Right cardiac atrium (tissue), 5 donors: ENCODE results near the gene GHRL. TPM values are rescaled to one million over a fixed set of nuclear protein-coding genes. Genes with fewer than 3 reads are reported as not detected.

Source experiments
- ATAC-seq, 2 donors: fragments of 200-7000 bp; cut with Tn5 transposase; one replicate each; pipeline versions ENCODE4 v1.8.0 to v1.9.1; 2020; ENCODE audit warnings: moderate library complexity in 2 of 2, mild to moderate bottlenecking in 1 of 2
- DNase-seq, 3 donors: peaks; one replicate each; pipeline ENCODE4 v3.0.0-alpha.2; 2020
- H3K27ac ChIP-seq: one replicate; pipeline ENCODE4 v1.5.1; 2013; ENCODE audit warnings: mild to moderate bottlenecking, low read length, control low read depth, moderate library complexity
- H3K27me3 ChIP-seq: one replicate; pipeline ENCODE4 v1.6.1; 2013; ENCODE audit not compliant: control insufficient read depth, insufficient read depth
- H3K4me1 ChIP-seq: one replicate; pipeline ENCODE4 v1.6.1; 2013; ENCODE audit warnings: low read length; ENCODE audit not compliant: control insufficient read depth, insufficient read depth
- H3K4me3 ChIP-seq: one replicate; pipeline ENCODE4 v1.5.1; 2013; ENCODE audit warnings: low read length, control low read depth
- H3K9me3 ChIP-seq: one replicate; pipeline ENCODE4 v1.6.1; 2013; ENCODE audit warnings: low read length; ENCODE audit not compliant: control insufficient read depth
- WGBS: extraction: QIAGEN DNeasy Blood & Tissue Kit; methylation state at CpG from one replicate; pipeline ENCODE4 v1.1.7; 2013; 5-methylcytosine and 5-hydroxymethylcytosine counted together
- intact Hi-C, 4 donors: fragments of 100-400 bp; cut with DNase I; formaldehyde crosslinking; loops; one replicate each; pipeline versions ENCODE4 v1.11.0 to v1.14.0; 2022 to 2023
- long read RNA-seq, 4 donors: library from polyadenylated mRNA; unstranded; transcript quantifications; one replicate each; pipeline ENCODE4 v2.0.0, GENCODE V29; 2020 to 2021
- polyA plus RNA-seq: library from polyadenylated mRNA; stranded (reverse); fragments of 200-250 nt; gene quantifications from one replicate; pipeline ENCODE4 v1.2.3, GENCODE V29; 2013
- total RNA-seq, 4 donors: library from RNA; stranded (reverse); fragmentation: NEBNext Ultra II Directional; extraction: Animal tissue kit (Norgen Biotek cat#: 25700); gene quantifications; one replicate each; pipeline ENCODE4 v1.2.1, GENCODE V29; 2021
- donor health status: healthy with polysubstance abuse.
- donor health status: DM: no; HTN: yes; CAD: no.
- donor health status: DM: no; HTN: no; CAD: no.
- donor health status: DM: no; HTN: yes; CAD: no; lungs with severe emphysema.
- donor health status: DM: yes; HTN: yes; CAD: no.

Gene GHRL, protein sequence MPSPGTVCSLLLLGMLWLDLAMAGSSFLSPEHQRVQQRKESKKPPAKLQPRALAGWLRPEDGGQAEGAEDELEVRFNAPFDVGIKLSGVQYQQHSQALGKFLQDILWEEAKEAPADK
- total RNA-seq (not detected), polyA plus RNA-seq (0.25 TPM)
- long read RNA-seq, donor 1, partial matches to known transcripts: 0 of 6 reads
- long read RNA-seq, donor 1, other reads (novel, unspliced or antisense): 6 of 6 reads
- long read RNA-seq, donor 2: 0 reads
- long read RNA-seq, donor 3, partial matches to known transcripts: 0 of 6 reads
- long read RNA-seq, donor 3, other reads (novel, unspliced or antisense): 6 of 6 reads
- long read RNA-seq, donor 4: 0 reads

DNA sequence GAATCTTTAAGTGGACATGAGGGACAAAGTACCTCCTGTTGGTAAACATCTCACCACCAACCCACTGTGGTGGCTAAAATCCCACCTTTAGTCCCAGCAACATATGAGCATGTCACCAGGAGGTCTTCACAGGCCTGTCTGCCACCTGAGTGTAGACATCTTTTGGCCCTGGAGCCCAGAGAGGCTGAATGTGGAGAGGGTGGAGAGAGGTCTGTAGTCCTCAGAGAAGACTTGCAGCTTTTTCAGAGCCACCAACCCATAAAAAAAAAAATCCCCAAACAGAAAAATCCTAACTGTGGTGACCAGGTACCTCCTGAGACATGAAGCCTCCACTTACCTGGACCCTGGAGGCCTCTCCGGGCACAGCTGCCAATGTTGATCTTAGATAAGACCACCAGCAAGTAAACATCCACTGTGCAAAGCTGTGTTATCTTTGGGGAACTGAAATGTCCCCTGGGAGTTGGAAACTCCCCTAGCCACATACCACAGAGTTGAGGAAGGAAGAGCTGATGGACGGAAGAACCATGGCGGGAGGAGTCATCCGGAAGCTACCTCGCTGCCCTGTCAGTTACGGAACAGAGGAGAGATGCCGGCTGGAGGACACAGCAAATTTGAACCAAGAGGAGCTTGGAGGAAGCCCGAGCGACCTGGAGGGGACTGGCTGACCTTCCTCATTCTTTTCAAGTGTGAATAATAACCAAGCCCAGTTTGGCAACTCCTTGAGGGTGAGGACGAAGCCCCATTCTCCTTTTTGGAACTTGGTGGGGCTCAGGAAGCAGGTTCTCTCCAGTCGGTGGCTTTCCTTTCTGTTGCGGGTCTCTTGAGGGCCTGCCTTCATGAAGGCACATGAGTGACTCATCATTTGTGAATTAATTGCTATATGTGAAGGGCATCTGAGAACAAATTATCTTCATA lies at the start of gene GHRL:
Gene GHRL (minus strand): TSS at position 443 of the 915 bp plus-strand sequence. CDS start 2,767 bp downstream, outside the sequence.
- 42% methylated on average over 12 of the region's 12 CpGs for WGBS

GRCh38 chr3:10341901-10342398 lies 49.2 kb upstream of the GHRL start:
- intact Hi-C loops: loop anchor here in 3 of 4 donors (5.0 to 10.0 kb wide), 2 partner anchors 353 to 395 kb away; no protein-coding TSS in a partner anchor
- Histone ChIP-seq H3K9me3 (no peaks in the 10 kb centered on the region), H3K4me3 (no peak overlapping the region), H3K4me1 (no peaks in the 10 kb centered on the region), H3K27ac (no peak overlapping the region), H3K27me3 (no peaks in the 10 kb centered on the region)
- DNase-seq (no peak), ATAC-seq (no peak)
- WGBS: 75% methylated on average over 7 of the region's 7 CpGs

More for the DNA sequence above, at the start of gene GHRL:
- H3K27me3 ChIP-seq: no peaks in the 10 kb centered on the region
- H3K9me3 ChIP-seq: no peaks in the 10 kb centered on the region
- H3K4me1 ChIP-seq: peaks cover 5% of the 10 kb centered on the region
- intact Hi-C loops: no loop called here
- no peak within 1 kb of the TSS for H3K27ac ChIP-seq
- H3K4me3 ChIP-seq: no peak within 1 kb of the TSS
- no peak for DNase-seq
- ATAC-seq: peak in 1 of 2 donors; percentile 32

DNA sequence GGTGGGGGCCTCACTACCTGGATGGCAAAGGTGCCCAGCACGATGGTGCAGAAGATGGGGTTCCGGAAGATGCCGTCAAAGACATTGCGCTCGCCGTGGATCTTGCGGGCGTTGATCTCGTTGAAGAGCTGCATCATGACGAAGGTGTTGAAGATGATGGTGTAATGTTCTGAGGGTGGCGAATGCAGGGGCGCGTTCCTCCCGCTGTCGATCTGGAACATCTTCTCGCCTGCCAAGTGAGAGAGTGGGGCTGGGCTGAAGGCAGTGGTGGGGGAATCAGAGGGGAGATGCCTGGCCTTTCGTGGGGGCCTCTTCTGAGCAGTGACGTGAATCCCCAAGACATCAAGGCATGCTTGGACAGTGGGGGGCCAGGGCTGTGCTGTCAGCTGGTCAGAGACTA lies 47.7 kb upstream of the GHRL start:
- H3K27me3 ChIP-seq: no peaks in the 10 kb centered on the region
- 85% methylated on average over 18 of the region's 18 CpGs for WGBS
- H3K4me3 ChIP-seq: no peak overlapping the region
- intact Hi-C loops: loop anchor here in 3 of 4 donors (5.0 to 10.0 kb wide), 2 partner anchors 354 to 397 kb away; no protein-coding TSS in a partner anchor
- no peaks in the 10 kb centered on the region for H3K4me1 ChIP-seq
- no peak overlapping the region for H3K27ac ChIP-seq
- no peak for ATAC-seq
- DNase-seq: peak in 1 of 3 donors; percentile 36
- no peaks in the 10 kb centered on the region for H3K9me3 ChIP-seq

GRCh38 chr3:10340046-10340445 lies 47.3 kb upstream of the GHRL start:
- H3K4me3 ChIP-seq: no peak overlapping the region
- 48% methylated on average over 4 of the region's 4 CpGs for WGBS
- ATAC-seq (no peak), DNase-seq (no peak)
- no peaks in the 10 kb centered on the region for H3K9me3 ChIP-seq
- no peak overlapping the region for H3K27ac ChIP-seq
- H3K27me3 ChIP-seq: no peaks in the 10 kb centered on the region
- no peaks in the 10 kb centered on the region for H3K4me1 ChIP-seq
- intact Hi-C loops: loop anchor here in 3 of 4 donors (5.0 to 10.0 kb wide), 2 partner anchors 355 to 397 kb away; no protein-coding TSS in a partner anchor

DNA sequence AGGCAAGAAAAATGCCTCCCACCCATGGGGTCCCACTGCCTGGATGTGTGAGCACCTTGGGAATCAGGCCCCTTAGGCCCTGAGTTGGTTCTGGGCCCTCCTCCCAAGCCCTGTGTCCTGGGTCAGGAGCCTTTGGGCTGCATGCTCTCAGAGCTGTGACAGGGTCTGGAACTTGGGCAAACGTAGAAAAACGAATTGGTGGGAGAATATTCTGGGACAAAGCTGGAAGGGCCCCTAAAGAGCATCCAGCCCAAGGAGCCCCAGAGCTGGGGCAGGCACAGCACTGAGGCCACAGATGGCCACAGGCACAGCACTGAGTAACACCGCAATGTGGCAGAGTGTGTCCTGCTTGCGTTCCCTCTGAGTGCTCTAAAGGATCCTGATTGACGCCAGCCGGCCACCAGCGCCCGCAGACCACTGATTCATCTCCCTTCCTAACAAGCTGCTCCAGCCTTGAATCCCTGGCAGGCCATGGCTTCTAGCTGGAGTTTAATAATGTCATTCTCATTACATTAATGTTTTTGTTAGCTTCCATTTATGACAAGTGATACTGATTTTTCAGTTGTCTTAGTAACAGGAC lies 46.7 kb upstream of the GHRL start:
- intact Hi-C loops: no loop called here
- DNase-seq (no peak), ATAC-seq (no peak)
- no peaks in the 10 kb centered on the region for H3K4me1 ChIP-seq
- H3K9me3 ChIP-seq: no peaks in the 10 kb centered on the region
- H3K27me3 ChIP-seq: no peaks in the 10 kb centered on the region
- no peak overlapping the region for H3K4me3 ChIP-seq
- H3K27ac ChIP-seq: no peak overlapping the region
- WGBS: 88% methylated on average over 8 of the region's 8 CpGs

DNA sequence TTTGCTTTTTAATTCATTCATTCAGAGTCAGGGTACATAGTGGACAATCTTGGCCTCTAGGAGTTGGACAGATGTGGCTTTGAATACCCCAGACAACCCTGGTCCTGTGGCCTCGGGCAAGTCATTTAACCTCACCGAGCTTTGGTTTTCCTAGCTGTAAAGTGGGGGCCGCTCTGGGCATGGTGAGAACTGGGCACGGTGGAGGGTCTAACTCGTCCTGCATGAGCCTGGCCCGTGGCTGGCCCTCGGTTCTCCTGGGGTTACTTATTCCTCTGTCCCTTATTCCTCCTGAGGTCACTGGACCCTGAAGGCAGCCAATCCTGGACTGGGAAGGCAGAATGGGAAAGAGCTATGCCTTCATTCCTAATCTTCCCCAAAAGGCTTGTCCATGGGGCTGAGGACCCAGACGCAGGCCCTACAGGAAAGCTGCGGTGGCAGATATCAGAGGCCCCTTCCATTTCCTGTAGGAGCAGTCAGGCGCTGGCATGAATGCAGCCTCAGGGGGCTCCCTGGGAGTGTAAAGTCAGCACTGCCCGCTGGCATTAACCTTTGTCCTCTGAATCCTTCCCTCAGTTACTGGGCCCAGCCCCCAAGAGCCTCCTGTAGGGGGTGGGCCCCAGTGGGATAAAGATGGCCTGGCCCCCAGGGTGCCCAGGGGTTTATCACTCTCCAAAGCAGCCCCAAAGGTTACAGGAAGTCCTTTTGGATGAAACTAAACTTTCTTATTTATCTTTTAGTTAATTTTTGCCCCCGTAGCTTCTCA lies 46.0 kb upstream of the GHRL start:
- ATAC-seq (no peak), DNase-seq (no peak)
- H3K27ac ChIP-seq: no peak overlapping the region
- intact Hi-C loops: no loop called here
- no peaks in the 10 kb centered on the region for H3K9me3 ChIP-seq
- H3K4me3 ChIP-seq: no peak overlapping the region
- H3K4me1 ChIP-seq: no peaks in the 10 kb centered on the region
- H3K27me3 ChIP-seq: no peaks in the 10 kb centered on the region
- 69% methylated on average over 12 of the region's 12 CpGs for WGBS

DNA sequence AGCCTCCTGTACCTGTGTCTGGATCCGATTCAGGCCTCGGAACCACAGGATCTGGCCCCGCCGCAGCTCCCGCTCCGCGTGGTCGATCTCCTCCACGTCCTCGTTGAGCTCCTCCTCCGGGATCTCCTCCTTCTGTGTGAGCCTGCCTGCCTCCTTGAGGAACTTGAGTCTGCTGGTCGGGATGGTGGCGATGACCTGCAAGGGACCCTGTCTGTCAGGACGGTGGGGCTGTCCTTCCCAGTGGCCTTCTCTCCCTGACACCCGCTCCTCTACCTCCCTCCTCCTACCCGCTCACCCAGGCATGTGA lies 45.4 kb upstream of the GHRL start:
- DNase-seq (no peak), ATAC-seq (no peak)
- no peaks in the 10 kb centered on the region for H3K4me1 ChIP-seq
- no peak overlapping the region for H3K27ac ChIP-seq
- 86% methylated on average over 16 of the region's 16 CpGs for WGBS
- H3K4me3 ChIP-seq: no peak overlapping the region
- H3K9me3 ChIP-seq: no peaks in the 10 kb centered on the region
- intact Hi-C loops: no loop called here
- H3K27me3 ChIP-seq: no peaks in the 10 kb centered on the region

- H3K27me3 ChIP-seq: no peaks in the 10 kb centered on the region
- 79% methylated on average over 20 of the region's 20 CpGs for WGBS
- intact Hi-C loops: no loop called here
- no peak overlapping the region for H3K27ac ChIP-seq
- H3K4me3 ChIP-seq: no peak overlapping the region
- DNase-seq: no peak
- no peak for ATAC-seq
- no peaks in the 10 kb centered on the region for H3K4me1 ChIP-seq
- H3K9me3 ChIP-seq: no peaks in the 10 kb centered on the region
Measured at GRCh38 chr3:10337323-10338163, 44.8 kb upstream of the GHRL start.

GRCh38 chr3:10336761-10337160 lies 44.0 kb upstream of the GHRL start:
- Histone ChIP-seq H3K4me1 (no peaks in the 10 kb centered on the region), H3K9me3 (no peaks in the 10 kb centered on the region), H3K4me3 (no peak overlapping the region), H3K27me3 (no peaks in the 10 kb centered on the region), H3K27ac (no peak overlapping the region)
- DNase-seq: no peak
- no peak for ATAC-seq
- 88% methylated on average over 11 of the region's 11 CpGs for WGBS
- intact Hi-C loops: no loop called here
